ENCODE results near the gene PLA2G4E.

PLA2G4E gene

GRCh38 chr15:42050484-42051255 lies 29.8 kb upstream of the PLA2G4E start:
- DNase-seq (ENCODE audit: low read depth), result no peak

GRCh38 chr15:42048821-42049200 lies 28.0 kb upstream of the PLA2G4E start:
- no peak for DNase-seq (ENCODE audit: low read depth)

GRCh38 chr15:42048080-42048820 lies 27.4 kb upstream of the PLA2G4E start:
- no peak for DNase-seq (ENCODE audit: low read depth)

GRCh38 chr15:42046597-42046996 lies 25.8 kb upstream of the PLA2G4E start:
- DNase-seq (ENCODE audit: low read depth), result no peak

- DNase-seq (ENCODE audit: low read depth), result no peak
These were observed 24.4 kb upstream of the PLA2G4E start for GRCh38 chr15:42045211-42045615.

GRCh38 chr15:42042602-42043400 lies 22.0 kb upstream of the PLA2G4E start:
- DNase-seq (ENCODE audit: low read depth), result no peak

DNA sequence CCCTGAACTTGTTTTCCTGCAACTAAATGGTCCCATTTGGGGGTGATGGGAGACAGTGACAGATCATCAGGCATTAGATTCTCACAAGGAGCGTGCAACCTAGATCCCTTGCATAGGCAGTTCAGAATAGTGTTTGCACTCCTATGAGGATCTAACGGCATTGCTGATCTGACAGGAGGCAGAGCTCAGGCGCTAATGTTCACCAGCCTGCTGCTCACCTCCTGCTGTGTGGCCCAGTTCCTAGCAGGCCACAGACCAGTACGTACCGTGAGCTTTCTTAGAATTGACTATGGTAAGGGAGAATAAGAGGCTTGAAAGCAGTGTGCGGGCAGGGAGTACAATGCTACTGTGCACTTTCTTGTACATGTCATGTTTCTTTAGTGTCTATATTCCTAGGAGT lies 17.6 kb upstream of the PLA2G4E start:
- no peak for DNase-seq (ENCODE audit: low read depth)

DNA sequence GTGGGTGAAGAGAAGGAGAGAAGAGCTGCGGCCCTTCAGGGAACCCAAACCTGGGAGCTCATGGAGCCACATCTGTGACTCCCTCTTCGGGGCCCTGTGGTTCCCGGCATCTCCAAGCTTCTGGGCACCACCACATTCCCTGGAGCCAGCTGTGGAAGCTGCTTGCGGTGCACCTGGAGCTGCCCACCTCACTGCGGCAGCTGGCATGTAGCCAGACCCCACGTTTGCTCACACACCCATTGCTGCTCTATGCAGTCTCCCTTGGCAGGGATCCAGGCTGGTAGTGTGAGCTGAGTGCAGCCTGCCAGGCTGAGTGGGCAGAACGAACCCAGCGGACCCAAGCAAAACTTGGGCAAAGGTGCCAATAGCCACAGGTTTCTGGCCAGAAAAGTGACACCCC lies 16.8 kb upstream of the PLA2G4E start:
- DNase-seq (ENCODE audit: low read depth), result no peak

DNA sequence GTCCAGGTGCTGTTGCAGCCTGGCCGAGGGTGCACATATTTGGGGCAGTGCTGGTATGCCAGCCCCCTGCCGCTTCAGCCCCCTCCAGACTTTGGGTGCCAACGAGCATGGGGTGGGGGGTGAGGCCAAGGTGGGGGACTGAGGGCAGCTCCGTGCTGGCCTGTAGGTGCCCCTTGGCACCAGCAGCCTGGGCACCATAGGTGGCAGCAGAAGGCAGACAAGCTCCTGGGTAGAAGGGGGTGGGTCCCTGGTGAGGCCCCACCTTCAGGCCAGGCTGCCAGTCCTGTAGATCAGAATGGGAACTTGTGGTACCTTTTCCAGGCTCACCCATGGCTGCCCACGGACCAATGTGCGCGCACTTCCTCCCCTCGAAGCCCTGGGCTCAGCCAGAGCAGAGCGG lies 16.1 kb upstream of the PLA2G4E start:
- DNase-seq (ENCODE audit: low read depth), result no peak

DNA sequence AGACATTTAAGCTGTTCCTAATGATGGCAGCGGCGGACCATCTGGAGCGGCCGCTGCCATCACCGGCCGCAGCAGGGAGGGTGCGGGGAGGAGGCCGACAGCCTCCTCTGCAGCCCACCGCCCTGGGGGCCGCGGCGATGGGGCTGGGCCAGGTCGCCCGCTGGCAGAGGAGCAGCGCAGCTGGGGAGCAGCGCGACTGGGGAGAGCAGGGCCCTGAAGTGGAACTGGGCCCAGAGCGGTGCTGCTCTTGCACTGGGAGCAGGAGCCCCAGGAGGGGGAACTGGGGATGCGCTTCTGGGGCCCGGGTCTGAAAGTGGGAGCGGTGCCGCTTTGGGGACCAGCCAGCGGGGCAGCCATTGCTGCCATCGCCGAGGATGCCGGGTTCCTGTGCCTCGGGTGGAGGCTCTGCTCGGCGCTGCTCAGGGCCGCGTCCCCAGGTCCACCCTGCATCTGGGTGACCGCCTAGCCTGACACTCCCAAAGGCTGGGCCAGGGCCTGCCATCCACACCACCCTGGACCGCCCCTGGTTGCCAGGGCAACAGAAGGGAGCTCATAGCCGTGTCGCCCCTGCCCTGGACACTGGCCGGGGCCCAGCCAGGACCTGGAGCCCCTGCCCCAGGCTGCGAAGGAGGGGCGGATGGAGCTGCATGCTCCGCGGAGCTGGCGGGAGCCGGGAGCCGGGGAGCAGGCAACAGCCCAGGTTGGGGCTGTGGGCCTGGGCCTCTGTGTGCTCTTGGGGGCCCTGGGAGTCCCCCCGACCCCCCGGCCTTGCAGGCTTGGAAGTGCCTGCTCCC lies 15.5 kb upstream of the PLA2G4E start:
- no peak for DNase-seq (ENCODE audit: low read depth)

- peak; percentile 55 for DNase-seq (ENCODE audit: low read depth)
These were observed 14.6 kb upstream of the PLA2G4E start for GRCh38 chr15:42035435-42035761.

- DNase-seq (ENCODE audit: low read depth), result no peak
These were observed 14.0 kb upstream of the PLA2G4E start for GRCh38 chr15:42034628-42035434.

DNA sequence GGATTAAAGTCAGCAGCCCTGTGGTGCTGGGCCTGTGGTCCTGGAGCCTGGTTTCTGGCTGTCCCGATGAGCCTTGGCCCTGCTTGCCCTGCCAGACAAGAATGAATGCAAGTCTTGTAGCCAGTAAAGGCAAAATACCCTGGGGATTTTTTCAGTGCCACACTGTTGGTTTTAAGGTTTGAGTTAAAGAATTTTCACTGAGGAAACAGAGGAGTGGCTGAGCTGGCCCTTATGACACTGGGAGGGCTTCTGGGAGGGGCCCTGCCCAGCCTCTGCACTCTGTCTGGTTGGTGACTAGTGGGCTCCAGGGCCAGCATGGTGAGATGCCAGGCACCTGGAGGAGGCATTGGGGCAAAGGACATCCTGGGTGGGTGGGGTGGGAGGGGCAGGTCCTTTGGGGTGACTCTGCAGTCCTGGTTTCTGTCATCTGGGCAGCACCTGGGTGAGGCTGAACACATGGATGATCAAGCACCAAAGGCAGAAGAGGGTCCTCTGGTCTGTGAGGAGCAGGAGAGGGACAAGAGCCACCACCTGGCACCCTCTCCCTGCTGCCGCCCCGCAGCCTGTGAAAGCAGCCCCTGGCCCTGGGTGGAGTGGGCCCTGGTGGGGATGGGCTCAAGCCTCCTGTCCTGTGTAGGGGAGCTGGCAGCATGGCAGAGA lies 12.5 kb upstream of the PLA2G4E start:
- no peak for DNase-seq (ENCODE audit: low read depth)

DNA sequence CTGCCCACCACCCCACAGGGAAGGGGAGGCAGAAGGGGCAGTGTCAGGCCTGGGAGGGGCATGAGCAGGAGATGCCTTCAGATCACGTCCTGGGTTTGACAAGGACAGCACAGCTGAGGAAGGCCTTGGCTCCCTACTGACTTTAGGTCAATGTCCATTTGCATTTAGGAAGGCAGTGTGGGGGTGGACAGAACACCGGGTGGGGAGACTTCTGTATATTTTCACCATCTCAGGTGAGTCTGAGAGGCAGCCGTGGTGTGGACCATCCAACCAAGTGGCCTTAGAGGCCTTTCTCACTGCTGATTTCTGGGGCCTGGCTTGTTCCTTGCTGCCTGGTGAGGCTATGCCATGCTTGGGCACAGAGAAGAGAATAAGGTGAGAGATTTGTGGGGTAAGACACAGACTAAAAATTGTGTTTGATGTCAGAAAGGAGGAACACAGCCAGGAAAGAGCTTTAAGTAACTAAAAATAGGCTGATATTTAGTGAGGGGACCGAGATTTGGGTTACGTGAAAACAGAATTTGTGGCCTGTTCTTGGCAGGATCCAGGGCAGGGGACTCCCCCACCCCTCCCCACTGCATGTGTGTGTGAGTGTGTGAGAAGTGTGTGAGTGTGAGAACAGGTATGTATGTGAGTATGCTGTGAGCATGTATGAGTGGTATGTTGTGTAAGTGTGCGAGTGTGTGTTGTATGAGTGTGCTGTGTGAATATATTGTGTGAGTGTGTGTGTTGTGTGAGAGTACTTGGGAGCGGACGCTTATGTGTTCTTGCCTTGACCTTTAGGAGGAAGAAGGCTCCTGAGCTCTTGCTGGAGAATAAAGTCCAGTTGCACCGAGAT lies 11.8 kb upstream of the PLA2G4E start:
- DNase-seq (ENCODE audit: low read depth), result no peak

DNA sequence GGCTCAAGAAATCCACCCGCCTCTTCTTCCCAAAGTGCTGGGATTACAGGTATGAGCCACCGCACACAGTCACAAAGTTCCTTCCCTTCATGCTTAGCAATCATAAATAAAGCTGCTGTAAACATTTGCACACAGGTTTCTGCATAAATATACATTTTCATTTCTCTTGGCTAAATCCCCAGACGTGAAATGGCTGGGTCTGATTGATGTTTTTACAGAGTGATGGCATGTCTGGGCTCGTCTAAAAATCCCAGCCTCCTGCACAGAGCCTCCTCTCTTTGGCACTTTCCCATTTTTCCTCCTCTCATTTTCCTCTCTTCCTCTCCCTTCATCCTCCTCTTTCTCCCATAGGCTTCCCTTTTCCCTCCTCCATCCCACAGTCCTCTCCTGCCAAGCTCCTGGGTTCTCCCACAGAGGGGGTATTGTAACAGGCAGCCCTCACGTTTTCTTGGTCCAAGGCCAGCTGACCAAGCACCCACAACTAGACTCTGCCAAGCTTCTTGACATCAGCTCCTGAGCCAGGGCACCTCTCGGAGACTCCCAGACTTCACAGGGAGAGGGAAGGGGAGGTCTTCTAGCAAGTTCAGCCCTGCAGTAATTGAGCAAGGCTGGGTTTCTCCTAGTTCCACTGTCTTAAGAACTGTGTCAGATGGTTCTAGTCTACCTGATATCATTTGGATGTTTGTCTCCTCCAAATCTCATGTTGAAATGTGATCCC lies 10.5 kb upstream of the PLA2G4E start:
- no peak for DNase-seq (ENCODE audit: low read depth)

DNA sequence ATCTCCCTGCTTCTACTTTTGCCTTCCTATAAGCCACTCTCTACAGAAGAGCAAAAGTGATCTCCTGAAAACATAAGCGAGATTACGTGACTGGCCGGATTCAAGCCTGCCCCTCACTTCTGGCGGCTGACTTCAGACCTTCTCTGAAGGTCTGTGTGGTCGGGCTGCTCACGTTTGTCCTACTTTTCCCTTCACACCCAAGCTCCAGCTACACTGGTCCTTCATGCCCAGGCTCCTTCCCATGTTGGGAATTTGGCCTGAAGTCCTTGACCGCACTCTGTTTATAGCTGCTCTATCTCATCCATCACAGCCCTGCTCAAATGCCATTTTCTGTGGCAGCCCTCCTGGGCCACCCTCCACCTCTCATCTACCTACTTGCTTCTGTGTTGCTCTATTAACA lies 6.7 kb upstream of the PLA2G4E start:
- no peak for DNase-seq (ENCODE audit: low read depth)

DNA sequence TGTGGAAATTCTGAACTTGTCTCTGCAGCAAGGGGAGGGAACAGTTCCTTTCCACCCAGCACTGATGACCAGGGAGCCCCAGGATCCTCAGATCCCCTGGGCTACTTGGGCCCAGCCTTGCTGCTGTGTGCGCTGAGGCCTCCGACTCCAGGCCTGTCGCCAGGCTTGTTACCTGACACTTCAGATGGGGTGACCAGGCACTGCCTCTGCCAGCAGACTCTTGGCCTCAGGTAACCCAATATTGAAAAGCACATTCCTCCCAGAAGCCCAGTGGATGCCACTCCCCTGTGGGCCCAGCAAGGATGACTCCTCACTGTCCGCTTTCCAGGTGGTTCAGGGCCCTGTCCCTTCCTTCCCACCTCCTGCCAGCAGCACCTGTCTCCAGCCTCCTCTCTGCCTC lies 3.5 kb upstream of the PLA2G4E start:
- DNase-seq (ENCODE audit: low read depth), result no peak

DNA sequence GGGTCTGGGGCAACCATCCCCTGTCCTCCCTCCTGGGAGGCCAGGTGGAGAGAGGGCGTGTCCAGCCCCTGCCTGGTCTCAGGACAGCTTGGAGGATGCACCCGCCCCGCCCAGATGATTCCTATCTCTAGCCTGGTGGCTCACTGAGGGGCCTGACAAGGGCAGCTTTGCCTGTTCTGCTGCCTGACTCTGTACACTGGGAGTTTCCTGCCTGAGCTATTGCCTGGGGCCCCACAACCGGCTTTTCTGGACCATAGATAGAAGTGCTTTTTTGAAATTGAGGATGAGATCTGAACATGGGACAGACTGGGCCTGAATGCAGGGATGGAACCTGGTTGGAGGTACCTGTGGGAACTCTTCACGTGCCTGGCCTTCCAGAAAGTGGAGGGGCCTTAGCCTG lies 751 bp upstream of the PLA2G4E start:
- DNase-seq (ENCODE audit: low read depth), result no peak
